H4 (cell line): Measurements from ENCODE around the gene PCK1. TPM values are rescaled to one million over a fixed set of nuclear protein-coding genes. Genes with fewer than 3 reads are reported as not detected.

Experiments used
- DNase-seq: peaks from one replicate; pipeline ENCODE4 v3.0.0-alpha.2; 2015; ENCODE audit warnings: low spot score
- total RNA-seq: library from RNA; depleted of rRNA; stranded (reverse); fragments of >200 nt; shearing (Covaris generic); gene quantifications from 2 replicates; pipeline ENCODE4 v1.2.3, GENCODE V29; 2014

Gene PCK1
- total RNA-seq, 1 experiment from 2014 or later = 0.08 TPM

- DNase-seq = no peak
Measured at GRCh38 chr20:57559658-57560553, 1.0 kb upstream of the PCK1 start.

- DNase-seq = no peak
Measured at GRCh38 chr20:57561356-57562279, 708 bp downstream of the PCK1 start.

- no peak for DNase-seq
Measured at GRCh38 chr20:57562541-57563465, 1.9 kb downstream of the PCK1 start.

GRCh38 chr20:57563522-57563921 lies 2.6 kb downstream of the PCK1 start:
- no peak for DNase-seq

GRCh38 chr20:57564180-57564802 lies 3.4 kb downstream of the PCK1 start:
- no peak for DNase-seq

- no peak for DNase-seq
Measured at GRCh38 chr20:57564951-57565642, 4.2 kb downstream of the PCK1 start.

- no peak for DNase-seq
Measured at GRCh38 chr20:57566399-57566798, 5.5 kb downstream of the PCK1 start.

- DNase-seq = no peak
Measured at GRCh38 chr20:57566803-57567459, 6.0 kb downstream of the PCK1 start.

GRCh38 chr20:57567471-57568079 lies 6.7 kb downstream of the PCK1 start:
- no peak for DNase-seq

GRCh38 chr20:57568088-57568896 lies 7.4 kb downstream of the PCK1 start:
- no peak for DNase-seq

- DNase-seq = no peak
Measured at GRCh38 chr20:57568960-57569359, 8.1 kb downstream of the PCK1 start.

- no peak for DNase-seq
Measured at GRCh38 chr20:57570145-57570850, 9.4 kb downstream of the PCK1 start.

- no peak for DNase-seq
Measured at GRCh38 chr20:57570920-57571319, 10.0 kb downstream of the PCK1 start.

GRCh38 chr20:57571782-57572416 lies 11.0 kb downstream of the PCK1 start:
- no peak for DNase-seq

GRCh38 chr20:57573242-57573641 lies 12.3 kb downstream of the PCK1 start:
- no peak for DNase-seq

- DNase-seq = no peak
Measured at GRCh38 chr20:57573894-57574293, 13.0 kb downstream of the PCK1 start.

- DNase-seq = no peak
Measured at GRCh38 chr20:57574954-57575353, 14.0 kb downstream of the PCK1 start.
